Measurements from ENCODE around the gene FRMD1. TPM values are rescaled to one million over a fixed set of nuclear protein-coding genes. Genes with fewer than 3 reads are reported as not detected.

Gene FRMD1
- total RNA-seq, 1 experiment from 2014 or later = not detected

- no TSS peak for BruUV-seq (replicated peaks)
These were observed 60.3 kb downstream of the FRMD1 start for GRCh38 chr6:168018664-168019063.

DNA sequence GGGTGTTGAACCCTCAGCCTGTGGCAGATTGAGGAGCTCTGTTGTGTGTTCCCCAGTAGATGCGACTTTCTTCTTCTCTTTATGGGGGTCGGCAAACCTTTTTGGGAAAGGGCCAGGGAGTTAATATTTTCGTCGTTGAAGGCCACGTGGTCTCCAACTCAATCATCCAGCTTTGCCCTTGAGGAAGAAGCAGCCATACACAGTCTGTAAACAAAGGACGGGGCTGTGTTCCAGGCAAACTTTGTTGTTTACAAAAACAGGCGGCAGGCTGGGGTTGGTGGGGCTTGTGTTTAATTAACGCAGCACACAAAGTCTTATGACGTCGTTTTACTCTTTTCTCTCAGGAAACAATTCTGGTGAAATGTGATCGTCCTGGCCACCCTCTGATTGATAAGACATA lies 61.4 kb downstream of the FRMD1 start:
- intact Hi-C loops (cut with micrococcal nuclease) = no loop called here
- Histone ChIP-seq H3K79me2 (ENCODE audit: low read length) (no peaks in the 10 kb centered on the region), H4K20me1 (ENCODE audit: low read length) (no peaks in the 10 kb centered on the region), H3K9me2 (replicated peaks; ENCODE audit: low read length) (no peaks in the 10 kb centered on the region), H3K27ac (ENCODE audit: low read length) (no peak overlapping the region), H3F3A (ENCODE audit: low read length, unreplicated experiment) (no peaks in the 10 kb centered on the region), H3K9me3 (ENCODE audit: low read length) (no peaks in the 10 kb centered on the region), H3K4me1 (ENCODE audit: insufficient read depth, low read length) (no peaks in the 10 kb centered on the region), H3K9ac (ENCODE audit: low read length) (no peak overlapping the region), H3K36me3 (ENCODE audit: low read depth, low read length) (no peaks in the 10 kb centered on the region), H3K4me2 (ENCODE audit: low read length) (no peak overlapping the region), H2AFZ (ENCODE audit: low read length) (no peak overlapping the region), H3K27me3 (ENCODE audit: low read length) (peaks cover 18% of the 10 kb centered on the region; the same call in 1 of the 2 replicates), H3K4me3 (ENCODE audit: low read length) (no peak overlapping the region)
- TF ChIP-seq EZH2 (IDR thresholded peaks at IDR 0.05; ENCODE audit: low read length, unreplicated experiment) = no peak
- TF ChIP-seq EZH2phosphoT487 (IDR thresholded peaks at IDR 0.05; ENCODE audit: borderline replicate concordance, low read length) = no peak
- TF ChIP-seq CTCF (conservative IDR thresholded peaks at IDR 0.05; ENCODE audit: low read depth, low read length) = no peak
- POLR2A ChIA-PET (ENCODE audit: unreplicated experiment) = no interaction called here
- ATAC-seq (no peak), DNase-seq (no peak)
- CTCF ChIA-PET = no interaction called here
- no TSS peak for BruUV-seq (replicated peaks)

More at GRCh38 chr6:168018664-168019063, 60.3 kb downstream of the FRMD1 start:
- ChIA-PET POLR2A (ENCODE audit: unreplicated experiment) (no interaction called here), CTCF (no interaction called here)
- Histone ChIP-seq H3K9me3 (ENCODE audit: low read length) (no peaks in the 10 kb centered on the region), H3K9ac (ENCODE audit: low read length) (no peak overlapping the region), H3K27me3 (ENCODE audit: low read length) (peaks cover 18% of the 10 kb centered on the region; the same call in 1 of the 2 replicates), H2AFZ (ENCODE audit: low read length) (no peak overlapping the region), H3K79me2 (ENCODE audit: low read length) (no peaks in the 10 kb centered on the region), H3K9me2 (replicated peaks; ENCODE audit: low read length) (no peaks in the 10 kb centered on the region), H3K36me3 (ENCODE audit: low read depth, low read length) (no peaks in the 10 kb centered on the region), H4K20me1 (ENCODE audit: low read length) (no peaks in the 10 kb centered on the region), H3K4me1 (ENCODE audit: insufficient read depth, low read length) (no peaks in the 10 kb centered on the region), H3K27ac (ENCODE audit: low read length) (no peak overlapping the region), H3K4me2 (ENCODE audit: low read length) (no peak overlapping the region), H3F3A (ENCODE audit: low read length, unreplicated experiment) (no peaks in the 10 kb centered on the region), H3K4me3 (ENCODE audit: low read length) (no peak overlapping the region)
- ATAC-seq = no peak
- TF ChIP-seq CTCF (conservative IDR thresholded peaks at IDR 0.05; ENCODE audit: low read depth, low read length) (no peak), EZH2phosphoT487 (IDR thresholded peaks at IDR 0.05; ENCODE audit: borderline replicate concordance, low read length) (no peak), EZH2 (IDR thresholded peaks at IDR 0.05; ENCODE audit: low read length, unreplicated experiment) (no peak)
- no peak for DNase-seq
- intact Hi-C loops (cut with micrococcal nuclease) = no loop called here

- Histone ChIP-seq H3K27me3 (ENCODE audit: low read length) (peaks cover 18% of the 10 kb centered on the region; the same call in 1 of the 2 replicates), H3F3A (ENCODE audit: low read length, unreplicated experiment) (no peaks in the 10 kb centered on the region), H3K9me3 (ENCODE audit: low read length) (no peaks in the 10 kb centered on the region), H3K36me3 (ENCODE audit: low read depth, low read length) (no peaks in the 10 kb centered on the region), H3K4me1 (ENCODE audit: insufficient read depth, low read length) (no peaks in the 10 kb centered on the region), H4K20me1 (ENCODE audit: low read length) (no peaks in the 10 kb centered on the region), H2AFZ (ENCODE audit: low read length) (no peak overlapping the region), H3K79me2 (ENCODE audit: low read length) (no peaks in the 10 kb centered on the region), H3K9ac (ENCODE audit: low read length) (no peak overlapping the region), H3K27ac (ENCODE audit: low read length) (no peak overlapping the region), H3K4me2 (ENCODE audit: low read length) (no peak overlapping the region), H3K4me3 (ENCODE audit: low read length) (no peak overlapping the region), H3K9me2 (replicated peaks; ENCODE audit: low read length) (no peaks in the 10 kb centered on the region)
- DNase-seq (no peak), ATAC-seq (no peak)
- intact Hi-C loops (cut with micrococcal nuclease) = no loop called here
- no peak for TF ChIP-seq EZH2phosphoT487 (IDR thresholded peaks at IDR 0.05; ENCODE audit: borderline replicate concordance, low read length)
- TF ChIP-seq EZH2 (IDR thresholded peaks at IDR 0.05; ENCODE audit: low read length, unreplicated experiment) = no peak
- no peak for TF ChIP-seq CTCF (conservative IDR thresholded peaks at IDR 0.05; ENCODE audit: low read depth, low read length)
- ChIA-PET POLR2A (ENCODE audit: unreplicated experiment) (no interaction called here), CTCF (no interaction called here)
- BruUV-seq (replicated peaks) = no TSS peak
These were observed 62.1 kb downstream of the FRMD1 start for GRCh38 chr6:168016721-168017525.
